Muscle of arm (tissue), 12 donors: Measurements from ENCODE around the gene GOLGB1. TPM values are rescaled to one million over a fixed set of nuclear protein-coding genes. Genes with fewer than 3 reads are reported as not detected.
"Not testable (repeated sequence)": the region's sequence is repeated elsewhere in the genome, so short reads cannot be mapped to it uniquely, and the experiment has no call there.

Experiments
- DNase-seq: peaks from one replicate; pipeline ENCODE4 v3.0.0-alpha.2; 2013
- polyA plus RNA-seq, 12 donors: library from polyadenylated mRNA; unstranded; fragments of 120-200 nt; gene quantifications; one replicate each; pipeline ENCODE4 v1.2.1, GENCODE V29; 2013; ENCODE audit not compliant: insufficient read length in 12 of 12

The GOLGB1 gene
- polyA plus RNA-seq, 12 donors: 40.2 to 63.3 (median 47.9) TPM

GRCh38 chr3:121747976-121748375 is 1.6 kb downstream of the GOLGB1 start:
- no peak for DNase-seq

- DNase-seq: not testable (repeated sequence)
Observed at GRCh38 chr3:121743106-121743505, 6.4 kb downstream of the GOLGB1 start.

GRCh38 chr3:121740896-121741295 is 8.6 kb downstream of the GOLGB1 start:
- DNase-seq: no peak

GRCh38 chr3:121739902-121740301 is 9.6 kb downstream of the GOLGB1 start:
- DNase-seq: no peak

- DNase-seq: no peak
Observed at GRCh38 chr3:121737644-121738043, 11.9 kb downstream of the GOLGB1 start.

GRCh38 chr3:121736112-121736511 is 13.4 kb downstream of the GOLGB1 start:
- no peak for DNase-seq

- DNase-seq: no peak
Observed at GRCh38 chr3:121735047-121735696, 14.4 kb downstream of the GOLGB1 start.

GRCh38 chr3:121730940-121731687 is 18.4 kb downstream of the GOLGB1 start:
- no peak for DNase-seq

- no peak for DNase-seq
Observed at GRCh38 chr3:121724130-121724529, 25.4 kb downstream of the GOLGB1 start.

- no peak for DNase-seq
Observed at GRCh38 chr3:121723485-121723884, 26.1 kb downstream of the GOLGB1 start.

- no peak for DNase-seq
Observed at GRCh38 chr3:121722411-121722810, 27.1 kb downstream of the GOLGB1 start.

GRCh38 chr3:121720163-121720562 is 29.4 kb downstream of the GOLGB1 start:
- no peak for DNase-seq

- no peak for DNase-seq
Observed at GRCh38 chr3:121719423-121719822, 30.1 kb downstream of the GOLGB1 start.

GRCh38 chr3:121718205-121718846 is 31.2 kb downstream of the GOLGB1 start:
- no peak for DNase-seq

- DNase-seq: no peak
Observed at GRCh38 chr3:121710347-121710746, 39.2 kb downstream of the GOLGB1 start.

- no peak for DNase-seq
Observed at GRCh38 chr3:121707531-121708273, 41.8 kb downstream of the GOLGB1 start.

GRCh38 chr3:121705541-121705940 is 44.0 kb downstream of the GOLGB1 start:
- DNase-seq: no peak

- DNase-seq: no peak
Observed at GRCh38 chr3:121703973-121704372, 45.6 kb downstream of the GOLGB1 start.

GRCh38 chr3:121698901-121699300 is 50.6 kb downstream of the GOLGB1 start:
- peak; percentile 21 for DNase-seq

- DNase-seq: no peak
Observed at GRCh38 chr3:121698476-121698875, 51.1 kb downstream of the GOLGB1 start.

GRCh38 chr3:121696186-121696585 is 53.4 kb downstream of the GOLGB1 start:
- no peak for DNase-seq

- no peak for DNase-seq
Observed at GRCh38 chr3:121692010-121692699, 57.4 kb downstream of the GOLGB1 start.
